Measurements from ENCODE around the gene INAFM2. TPM values are rescaled to one million over a fixed set of nuclear protein-coding genes. Genes with fewer than 3 reads are reported as not detected.

The INAFM2 gene
- total and polyA plus RNA-seq, 9 of the 15 experiments (the other 6 are each of a cell fraction or from before 2014, with no cell fraction given) = 11.8 to 43.1 (median 27.2) TPM

GRCh38 chr15:40330368-40330836 lies 6.9 kb downstream of the INAFM2 start (continued):
- TF ChIP-seq ZBTB40 (IDR thresholded peaks at IDR 0.05) (0 out of 2 replicates have a peak, but pooled peaks have one; percentile 13), ZBTB40 (CRISPR knock-in tag; IDR thresholded peaks at IDR 0.05) (no peak), RBM17 (IDR thresholded peaks at IDR 0.05; ENCODE audit: borderline replicate concordance, low read depth, low read length) (no peak), ELF2 (CRISPR knock-in tag; IDR thresholded peaks at IDR 0.05) (no peak), ZNF695 (CRISPR knock-in tag; IDR thresholded peaks at IDR 0.05) (no peak), CHD1 (IDR thresholded peaks at IDR 0.05; ENCODE audit: low read length) (no peak), ID3 (CRISPR knock-in tag; IDR thresholded peaks at IDR 0.05) (no peak), ID3 (tag; IDR thresholded peaks at IDR 0.05) (0 out of 2 replicates have a peak, but pooled peaks have one; percentile 21), NFIC (IDR thresholded peaks at IDR 0.05) (peak; percentile 38; the same call in 1 of the 2 replicates), C11orf30 (IDR thresholded peaks at IDR 0.05; ENCODE audit: low read depth) (no peak), ZKSCAN8 (CRISPR knock-in tag; IDR thresholded peaks at IDR 0.05) (0 out of 2 replicates have a peak, but pooled peaks have one; percentile 58), CC2D1A (IDR thresholded peaks at IDR 0.05) (no peak), CBFA2T3 (IDR thresholded peaks at IDR 0.05) (peak; percentile 89), POLR2AphosphoS2 (IDR thresholded peaks at IDR 0.05; ENCODE audit: low read length) (no peak), CTCF (IDR thresholded peaks at IDR 0.05 in 2 of 3, conservative IDR thresholded peaks at IDR 0.05 in 1 of 3; ENCODE audit: insufficient read depth in 2 of 3, low read depth in 1 of 3, low read length in 3 of 3) (no peak)

Data from K562 (cell line).